HG03575 (cell line): Measurements from ENCODE around the gene NOL11.
"Not testable (repeated sequence)": the region's sequence is repeated elsewhere in the genome, so short reads cannot be mapped to it uniquely, and the experiment has no call there.

ENCODE experiments used
- ATAC-seq: cut with Tn5 transposase; IDR thresholded peaks from one replicate; pipeline ENCODE4 v1.9.1; 2021; ENCODE audit not compliant: unreplicated experiment, insufficient number of reproducible peaks, low FRiP score; ENCODE audit errors: extremely low read depth

NOL11 gene

DNA sequence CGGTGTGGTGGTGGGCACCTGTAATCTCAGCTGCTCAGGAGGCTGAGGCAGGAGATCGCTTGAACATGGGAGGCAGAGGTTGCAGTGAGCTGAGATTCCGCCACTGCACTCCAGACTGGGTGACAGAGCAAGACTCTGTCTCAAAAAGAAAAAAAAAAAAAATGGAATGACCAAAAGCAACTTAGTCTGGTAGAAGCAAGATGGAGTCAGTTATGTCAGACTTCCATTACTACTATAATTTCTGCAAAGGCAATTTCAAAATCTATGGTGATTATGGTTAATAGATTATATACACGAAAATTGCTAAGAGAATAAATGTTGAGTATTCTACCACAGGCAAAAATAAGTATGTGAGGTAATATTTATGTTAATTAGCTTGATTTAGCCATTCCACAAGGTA lies 32.3 kb downstream of the NOL11 start:
- ATAC-seq = no peak

DNA sequence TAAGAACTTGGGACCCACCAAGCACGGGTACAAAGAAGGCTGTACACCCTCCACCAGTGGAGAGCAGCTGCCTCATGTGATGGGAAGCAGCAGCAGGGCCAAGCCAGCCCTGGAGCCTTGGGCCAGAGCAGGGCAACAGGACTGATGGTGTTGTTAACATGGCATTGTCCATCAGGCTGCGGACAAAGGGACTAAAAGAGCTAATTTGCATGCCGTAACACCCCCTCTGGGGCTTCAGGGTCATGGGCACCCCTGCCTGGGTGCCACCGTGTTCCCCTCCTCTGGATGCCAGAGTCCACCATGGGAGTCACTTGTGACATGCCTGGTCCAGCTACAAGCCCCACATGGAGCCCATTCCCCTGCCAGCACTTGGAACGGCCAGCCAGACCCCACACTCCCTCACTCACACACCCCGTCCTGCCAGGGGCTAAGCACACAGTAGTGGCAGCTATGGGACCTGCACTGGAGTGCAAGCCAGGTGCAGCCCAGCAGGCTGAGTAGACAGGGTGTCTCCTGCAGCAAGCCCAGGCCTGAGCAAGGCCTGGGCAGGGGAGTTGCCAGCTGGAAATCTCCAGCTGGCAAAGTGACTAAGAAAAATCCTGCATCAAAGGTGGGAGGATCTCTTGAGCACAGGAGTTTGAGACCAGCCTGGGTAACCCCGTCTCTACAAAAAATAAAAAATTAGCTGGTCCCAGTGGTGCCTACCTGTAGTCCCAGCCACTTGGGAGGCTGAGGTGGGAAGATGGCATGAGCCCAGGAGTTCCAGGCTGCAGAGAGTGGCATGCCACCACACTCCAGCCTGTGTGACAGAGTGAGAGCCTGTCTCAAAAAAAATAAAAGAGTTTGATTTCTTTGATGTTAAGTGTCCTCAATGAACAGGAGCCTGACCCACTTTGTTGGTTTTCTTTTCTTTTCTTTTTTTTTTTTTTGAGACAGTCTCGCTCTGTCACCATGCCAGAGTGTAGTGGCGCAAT lies 33.7 kb downstream of the NOL11 start:
- ATAC-seq = no peak

DNA sequence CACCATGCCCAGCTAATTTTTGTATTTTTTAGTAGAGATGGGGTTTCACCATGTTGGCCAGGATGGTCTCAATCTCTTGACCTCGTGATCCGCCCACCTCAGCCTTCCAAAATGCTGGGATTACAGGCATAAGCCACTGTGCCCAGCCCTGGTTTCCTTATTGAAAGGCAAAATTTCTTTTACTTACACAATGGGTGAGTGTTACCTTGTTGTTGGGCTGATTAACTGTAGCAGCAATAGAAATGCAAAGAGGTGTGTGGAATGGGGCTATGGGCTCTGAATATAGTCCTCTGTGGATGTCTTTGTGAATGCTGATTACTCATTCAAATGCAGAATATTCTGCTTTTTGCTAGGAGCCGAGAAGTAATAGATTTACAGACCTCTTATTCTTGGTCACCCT lies 34.4 kb downstream of the NOL11 start:
- ATAC-seq = not testable (repeated sequence)

DNA sequence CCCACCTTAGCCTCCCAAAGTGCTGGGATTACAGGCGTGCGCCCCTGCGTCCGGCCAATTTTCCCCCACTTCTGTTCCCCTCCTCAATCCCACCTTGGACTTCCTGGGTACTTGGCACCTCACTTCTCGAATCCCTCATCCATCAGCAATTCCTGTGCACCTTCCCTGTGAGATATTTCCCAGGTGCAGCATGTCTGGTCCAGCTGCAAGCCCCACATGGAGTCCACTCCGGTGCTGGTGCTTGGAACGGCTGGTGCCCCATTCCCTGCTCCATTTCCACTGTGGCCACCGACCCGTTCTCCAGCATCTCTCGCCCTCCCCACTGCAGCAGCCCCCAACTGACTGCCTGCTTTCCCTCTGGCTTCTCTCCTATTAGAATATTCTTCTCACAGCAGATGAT lies 35.3 kb downstream of the NOL11 start:
- ATAC-seq = no peak

DNA sequence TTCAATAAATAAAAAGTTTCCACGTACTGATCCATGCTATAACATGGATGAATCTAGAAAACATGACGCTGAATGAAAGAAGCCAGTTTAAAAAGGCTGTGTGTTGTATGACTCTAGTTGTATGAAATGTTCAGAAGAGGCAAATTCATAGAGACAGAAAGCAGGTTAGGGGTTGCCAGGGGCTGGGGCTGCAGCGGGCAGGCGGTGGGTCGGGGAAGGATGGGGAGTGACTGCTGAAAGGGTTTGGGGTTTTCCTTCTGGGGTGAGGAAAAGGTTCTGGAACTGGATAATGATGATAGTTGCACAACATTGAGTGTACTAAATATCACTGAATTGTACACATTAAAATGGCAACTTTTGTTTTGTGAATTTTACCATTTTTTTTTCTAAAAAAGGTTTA lies 36.3 kb downstream of the NOL11 start:
- no peak for ATAC-seq

DNA sequence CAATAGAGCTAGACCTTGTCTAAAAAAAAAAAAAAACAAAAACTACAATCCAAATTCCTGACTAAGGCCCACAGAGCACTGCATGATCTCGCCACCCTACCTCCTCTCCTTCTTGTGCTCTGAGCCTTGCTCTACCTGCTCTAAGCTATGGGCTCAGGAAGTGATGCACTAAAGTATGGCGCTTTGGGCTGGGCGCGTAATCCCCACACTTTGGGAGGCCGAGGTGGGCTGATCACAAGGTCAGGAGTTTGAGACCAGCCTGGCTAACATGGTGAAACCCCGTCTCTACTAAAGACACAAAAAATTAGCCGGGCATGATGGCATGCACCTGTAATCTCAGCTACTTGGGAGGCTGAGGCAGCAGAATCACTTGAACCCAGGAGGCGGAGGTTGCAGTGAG lies 37.0 kb downstream of the NOL11 start:
- ATAC-seq = not testable (repeated sequence)

DNA sequence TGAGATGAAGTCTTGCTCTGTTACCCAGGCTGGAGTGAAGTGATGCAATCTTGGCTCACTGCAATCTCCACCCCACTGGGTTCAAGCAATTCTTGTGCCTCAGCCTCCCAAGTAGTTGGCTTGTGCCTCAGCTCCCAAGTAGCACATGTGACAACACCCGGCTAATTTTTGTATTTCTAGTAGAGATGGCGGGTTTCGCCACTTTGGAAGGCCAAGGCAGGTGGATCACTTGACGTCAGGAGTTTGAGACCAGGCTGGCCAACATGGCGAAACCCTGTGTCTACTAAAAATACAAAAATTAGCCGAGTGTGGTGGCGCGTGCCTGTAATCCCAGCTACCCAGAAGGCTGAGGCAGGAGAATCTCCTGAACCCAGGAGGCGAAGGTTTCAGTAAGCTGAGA lies 39.0 kb downstream of the NOL11 start:
- ATAC-seq = not testable (repeated sequence)

DNA sequence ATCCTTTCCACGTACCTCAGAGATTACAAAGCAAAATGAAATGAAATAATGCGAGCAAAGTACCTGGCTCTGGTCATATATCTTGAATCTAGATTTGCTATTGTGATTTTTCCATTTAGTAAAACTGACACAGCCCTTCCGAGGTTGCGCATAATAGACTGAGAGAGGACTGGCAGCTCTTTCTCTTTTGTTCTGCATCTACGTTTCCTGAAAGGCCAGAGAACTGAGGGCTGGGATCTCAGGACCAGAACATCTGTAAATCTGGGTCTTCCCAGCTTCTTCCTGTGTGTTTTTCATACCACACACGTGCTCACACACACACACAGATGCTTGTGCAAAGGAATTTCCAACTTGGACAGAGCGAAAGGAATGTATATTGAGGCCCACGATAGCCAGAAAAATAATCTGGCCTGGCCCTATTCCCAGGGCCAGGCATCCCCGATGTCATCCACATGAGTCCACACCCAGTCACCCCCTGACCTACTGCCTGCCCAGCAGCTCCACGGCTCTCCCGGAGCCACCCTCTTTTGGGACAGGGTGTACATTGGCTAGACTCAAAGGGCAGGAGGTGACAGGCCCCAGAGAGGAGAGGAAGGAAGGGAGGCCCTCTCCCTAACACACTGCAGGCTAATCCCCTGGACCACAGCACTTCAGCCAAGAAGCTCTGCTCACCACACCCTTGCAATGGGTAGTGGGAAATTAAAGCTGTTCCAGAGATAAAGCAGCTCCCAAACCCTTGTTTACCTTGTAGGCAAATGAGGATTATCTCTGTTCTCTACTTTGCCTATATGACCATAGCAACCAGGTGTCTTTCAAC lies 41.8 kb downstream of the NOL11 start:
- no peak for ATAC-seq

DNA sequence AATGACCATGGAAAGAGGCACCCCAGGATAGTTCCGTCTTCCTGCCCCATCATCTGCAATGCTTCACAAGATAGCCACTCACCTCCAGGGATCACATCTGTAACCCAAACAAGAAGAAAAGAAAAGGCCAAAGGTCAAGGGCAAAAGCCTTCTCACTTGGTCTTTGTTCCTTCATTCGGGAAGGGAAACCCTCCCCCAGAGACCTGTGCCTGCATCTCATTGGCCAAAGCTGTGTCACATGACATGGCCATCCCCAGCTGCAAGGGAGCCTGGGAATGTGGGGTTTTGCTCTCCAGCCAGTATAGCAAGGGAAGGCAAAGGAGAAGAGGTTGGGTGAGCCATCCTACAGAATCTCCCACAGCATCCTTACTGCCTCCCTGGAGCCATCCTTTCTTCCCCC lies 47.9 kb downstream of the NOL11 start:
- no peak for ATAC-seq

DNA sequence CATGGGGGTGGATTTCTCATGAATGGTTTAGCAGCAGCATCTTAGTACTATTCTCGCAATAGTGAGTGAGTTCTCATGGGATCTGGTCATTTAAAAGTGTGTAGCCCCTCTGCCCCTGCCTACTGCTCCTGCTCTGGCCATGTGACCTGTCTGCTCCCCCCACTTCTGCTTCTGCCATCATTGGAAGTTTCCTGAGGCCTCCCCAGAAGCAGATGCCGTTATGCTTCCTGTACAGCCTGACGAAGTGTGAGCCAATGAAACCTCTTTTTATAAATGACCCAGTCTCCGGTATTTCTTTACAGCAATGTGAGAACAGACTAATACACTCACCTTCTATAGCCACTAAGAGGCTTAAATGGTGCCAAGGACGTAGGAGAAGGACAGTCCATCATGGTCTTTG lies 51.5 kb downstream of the NOL11 start:
- ATAC-seq = no peak

DNA sequence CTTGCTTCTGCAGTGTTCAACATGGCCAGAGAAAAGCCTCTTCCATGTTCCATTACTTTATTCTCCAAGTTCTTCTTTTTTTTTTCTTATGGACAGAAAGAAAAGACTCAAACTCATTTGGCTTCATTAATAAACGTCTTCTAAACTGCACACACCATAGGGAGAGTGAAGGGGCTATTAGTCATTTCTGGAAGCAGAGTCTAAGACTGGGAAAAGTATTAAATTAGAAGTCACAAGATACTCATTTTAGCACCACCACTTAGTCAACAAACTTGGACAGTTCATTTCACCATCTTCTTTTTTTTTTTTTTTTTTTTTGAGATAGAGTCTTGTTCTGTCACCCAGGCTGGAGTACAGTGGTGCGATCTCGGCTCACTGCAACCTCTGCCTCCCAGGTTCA lies 52.8 kb downstream of the NOL11 start:
- ATAC-seq = no peak

DNA sequence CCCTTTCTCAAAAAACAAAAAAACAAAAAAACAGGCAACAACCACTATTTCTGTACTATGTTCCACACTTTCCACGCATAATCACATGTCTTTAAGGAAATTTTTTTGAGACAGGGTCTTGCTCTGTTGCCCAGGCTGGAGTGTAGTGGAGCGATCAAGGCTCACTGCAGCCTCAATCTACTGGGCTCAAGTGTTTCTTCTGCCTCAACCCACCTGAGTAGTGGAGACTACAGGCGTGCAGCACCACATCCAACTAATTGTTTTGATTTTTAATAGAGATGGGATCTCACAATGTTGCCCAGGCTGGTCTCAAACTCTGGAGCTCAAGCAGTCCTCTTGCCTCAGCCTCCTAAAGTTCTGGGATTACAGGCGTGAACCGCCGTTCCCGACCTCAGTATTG lies 54.9 kb downstream of the NOL11 start:
- no peak for ATAC-seq

DNA sequence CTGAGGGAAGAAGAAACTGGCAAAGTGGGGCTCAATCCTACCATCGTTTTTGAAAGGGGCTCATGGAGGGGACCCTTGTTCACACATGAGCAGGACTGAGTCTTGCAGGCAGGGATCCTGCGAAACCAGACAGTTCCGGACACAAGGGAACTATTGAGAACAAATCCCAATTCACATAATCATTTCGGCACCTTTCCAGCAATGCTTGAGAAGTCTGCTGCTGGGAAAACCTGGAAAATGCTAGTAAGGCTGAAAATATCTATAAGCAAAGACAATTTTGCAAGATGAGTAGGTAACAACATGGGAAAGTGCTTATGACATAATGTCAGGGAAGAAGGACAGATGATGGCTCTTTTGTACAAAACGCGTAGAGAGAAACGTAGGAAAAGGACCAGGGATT lies 55.5 kb downstream of the NOL11 start:
- ATAC-seq = no peak

DNA sequence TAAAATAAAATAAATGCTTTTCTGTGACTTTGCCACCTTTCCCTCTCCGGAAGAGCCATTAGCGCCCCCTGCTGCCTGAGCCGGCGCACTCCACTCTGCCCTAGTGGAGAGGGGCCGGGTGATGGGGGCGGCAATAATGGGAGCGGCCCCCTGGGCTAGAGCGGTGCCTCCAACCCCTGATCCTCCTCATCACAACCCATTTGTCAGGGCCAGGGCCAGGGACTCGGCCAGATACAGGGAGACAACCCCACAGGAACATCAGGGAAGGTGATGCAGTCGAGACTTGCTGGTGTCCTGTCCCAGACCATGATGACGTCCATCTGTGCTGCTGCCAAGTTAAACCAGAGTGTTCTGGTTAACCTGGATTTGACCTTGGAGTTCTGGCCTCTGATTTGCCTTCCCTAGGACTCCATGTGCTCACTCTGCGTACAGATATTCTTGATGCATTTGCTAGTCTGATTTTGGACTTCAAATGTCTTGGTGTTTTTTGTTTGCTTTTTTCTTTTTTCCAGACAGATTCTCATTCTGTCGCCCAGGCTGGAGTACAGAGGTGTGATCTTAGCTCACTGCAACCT lies 61.4 kb downstream of the NOL11 start:
- ATAC-seq = no peak

DNA sequence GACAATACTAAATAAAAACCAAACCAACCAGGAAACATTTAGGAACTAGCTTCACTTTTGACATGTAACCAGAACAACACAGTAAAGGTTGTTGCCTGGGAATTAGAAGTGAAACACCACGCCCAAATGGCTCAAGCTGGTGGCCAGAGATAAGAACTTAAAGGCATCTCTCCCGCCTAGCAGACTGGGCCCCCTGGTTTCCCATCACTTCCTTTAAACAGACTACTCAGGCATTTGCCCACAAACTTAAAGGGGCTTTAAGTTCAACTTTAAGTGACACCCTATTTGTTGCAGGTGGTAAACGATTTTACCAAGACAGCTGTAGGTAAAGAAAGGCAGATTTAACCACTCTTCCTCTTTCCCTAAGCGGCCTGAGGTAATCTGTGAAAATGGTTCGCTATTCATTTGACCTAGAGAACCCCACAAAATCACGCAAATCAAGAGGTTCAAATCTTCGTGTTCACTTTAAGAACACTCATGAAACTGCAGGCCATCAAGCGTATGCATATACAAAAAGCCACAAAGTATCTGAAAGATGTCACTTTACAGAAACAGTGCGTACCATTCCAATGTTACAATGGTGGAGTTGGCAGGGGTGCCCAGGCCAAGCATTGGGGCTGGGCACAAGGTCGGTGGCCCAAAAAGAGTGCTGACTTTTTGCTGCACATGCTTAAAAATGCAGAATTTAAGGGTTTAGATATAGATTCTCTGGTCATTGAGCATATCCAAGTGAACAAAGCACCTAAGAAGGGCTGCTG lies 66.8 kb downstream of the NOL11 start:
- ATAC-seq = no peak

DNA sequence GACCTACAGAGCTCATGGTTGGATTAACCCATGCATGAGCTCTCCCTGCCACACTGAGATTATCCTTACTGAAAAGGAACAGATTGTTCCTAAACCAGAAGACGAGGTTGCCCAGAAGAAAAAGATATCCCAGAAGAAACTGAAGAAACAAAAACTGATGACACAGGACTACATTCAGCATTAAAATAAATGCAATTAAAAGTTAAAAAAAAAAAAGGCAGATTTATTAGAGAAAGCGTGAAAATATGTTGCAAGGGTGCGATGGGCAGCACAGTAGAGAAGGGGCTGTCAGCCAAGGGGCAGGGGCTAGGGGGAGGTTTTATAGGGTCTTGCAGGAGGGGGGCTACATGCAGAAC lies 67.4 kb downstream of the NOL11 start:
- no peak for ATAC-seq

DNA sequence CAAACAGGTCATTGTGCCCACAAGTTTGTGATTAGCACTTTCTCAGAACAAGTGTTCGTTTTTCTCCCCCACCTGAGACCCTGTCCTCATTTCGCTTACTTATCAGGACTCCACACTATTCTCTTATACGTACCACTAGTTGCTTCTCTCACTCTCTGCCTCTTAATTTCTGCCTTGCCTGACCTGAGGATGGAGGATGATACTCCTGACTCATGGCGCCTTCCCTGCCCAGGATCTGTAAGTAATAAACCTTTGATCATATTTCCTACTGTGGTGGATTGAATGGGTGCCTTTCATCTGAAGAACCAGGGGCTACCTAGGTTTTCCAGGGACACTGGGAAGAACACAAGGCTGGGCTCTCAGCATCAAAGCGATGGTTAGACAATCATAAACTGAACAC lies 67.8 kb downstream of the NOL11 start:
- ATAC-seq = no peak
